HG03135 (cell line): ENCODE measurements around the gene GLMP.
"Not testable (repeated sequence)": the region's sequence is repeated elsewhere in the genome, so short reads cannot be mapped to it uniquely, and the experiment has no call there.

Experiments used
- ATAC-seq: cut with Tn5 transposase; IDR thresholded peaks from one replicate; pipeline ENCODE4 v1.9.1; 2021; ENCODE audit warnings: mild to moderate bottlenecking, moderate library complexity; ENCODE audit not compliant: unreplicated experiment

The GLMP gene

DNA sequence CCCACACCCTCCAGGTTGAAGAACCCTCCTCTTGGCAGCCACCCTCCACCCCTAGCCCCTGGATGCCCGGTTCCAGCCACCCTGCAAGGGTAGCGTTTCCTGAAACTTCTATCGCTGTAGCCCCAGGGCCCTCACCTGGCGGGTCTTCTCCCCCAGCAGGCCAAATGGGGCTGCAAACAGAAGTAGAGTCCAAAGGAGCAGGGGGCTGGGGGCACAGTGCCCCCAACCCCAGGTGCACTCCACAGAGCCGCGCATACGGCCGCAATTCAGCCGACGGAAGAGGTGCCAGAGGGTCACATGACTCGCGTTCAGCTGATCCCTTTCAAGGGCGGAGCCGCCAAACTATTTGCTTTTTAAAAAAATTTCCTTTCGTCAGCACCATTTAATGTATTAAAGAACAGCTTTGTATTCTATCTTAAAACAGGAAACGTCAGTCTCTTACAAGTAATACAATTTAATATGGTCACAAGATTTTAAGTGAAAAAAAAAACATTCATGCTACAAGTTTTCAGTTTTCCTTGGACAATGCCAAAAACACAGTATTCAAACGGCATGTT lies at the start of gene GLMP:
Gene GLMP, minus strand, starts transcription at position 289 of the 557 bp plus-strand sequence. Its CDS starts 34 bp downstream, at position 255.
- ATAC-seq = no peak

DNA sequence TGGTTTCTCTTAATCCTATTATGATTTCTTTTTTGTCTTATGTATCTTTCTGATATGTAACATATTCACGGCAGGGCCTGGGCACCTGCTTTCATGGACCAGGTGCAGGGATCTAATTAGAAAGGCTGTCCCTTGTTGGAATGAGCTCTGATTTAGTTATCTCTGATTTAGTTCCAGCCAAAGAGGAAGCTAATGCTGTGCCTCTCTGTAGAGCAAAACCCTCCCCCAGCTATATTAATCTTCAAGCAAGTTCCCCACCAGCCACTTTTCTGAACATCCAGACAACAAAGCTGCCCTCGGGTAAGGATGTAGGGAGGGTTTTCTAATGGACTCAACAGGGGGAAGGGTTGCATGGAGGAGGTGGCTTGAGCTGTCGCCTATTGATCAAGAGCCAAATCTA lies 48.9 kb upstream of the GLMP start:
- ATAC-seq = no peak

- no peak for ATAC-seq
Measured at GRCh38 chr1:156342166-156342955, 46.9 kb upstream of the GLMP start.

DNA sequence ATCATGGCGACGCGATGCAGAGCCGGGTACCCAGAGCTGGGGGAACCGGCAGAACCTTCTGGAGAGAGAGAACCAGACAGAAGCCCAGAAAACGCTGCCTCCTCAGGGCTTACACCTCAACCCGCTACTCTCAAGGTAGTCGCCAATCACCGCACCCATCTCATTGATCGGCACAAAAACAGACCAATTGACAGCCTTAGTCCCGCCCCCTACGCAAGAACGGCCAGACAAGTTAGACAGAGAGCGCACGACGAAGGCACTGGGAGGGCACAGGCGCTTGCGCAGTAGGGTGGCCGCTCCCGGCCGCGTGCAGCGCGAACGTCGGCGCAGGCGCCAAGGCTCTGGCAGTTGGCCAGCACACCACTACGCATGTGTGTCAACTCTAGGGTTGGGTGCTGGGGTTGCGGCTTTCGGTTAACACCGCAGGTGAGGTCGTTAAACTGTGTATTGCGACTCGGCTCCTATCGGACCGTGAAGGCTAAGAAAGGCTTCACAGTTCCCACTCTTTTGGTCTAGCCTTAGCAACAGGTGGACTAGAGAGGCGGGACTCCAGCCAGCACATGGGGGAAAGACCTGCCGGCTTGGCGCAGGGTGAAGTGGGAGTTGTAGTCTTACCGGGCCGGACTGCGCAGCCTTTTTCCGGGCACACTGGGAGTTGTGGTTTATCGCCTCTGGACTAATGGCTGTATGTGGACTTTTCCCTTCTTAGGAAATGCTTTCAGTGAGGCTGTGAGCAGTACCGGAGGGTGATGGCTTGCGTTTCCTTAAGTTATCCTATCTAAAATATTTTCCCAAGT lies 42.9 kb upstream of the GLMP start, which contains the start of the genes CCT3 and TSACC:
Gene CCT3, minus strand, starts transcription at position 113 of the 797 bp plus-strand sequence. Its CDS starts 108 bp downstream, at position 5.
Gene TSACC, plus strand, starts transcription at position 347 of the 797 bp plus-strand sequence. CDS start 1,232 bp downstream, outside the sequence.
- peak; percentile 94 for ATAC-seq

- no peak for ATAC-seq
Measured at GRCh38 chr1:156337888-156338179, 42.4 kb upstream of the GLMP start.

DNA sequence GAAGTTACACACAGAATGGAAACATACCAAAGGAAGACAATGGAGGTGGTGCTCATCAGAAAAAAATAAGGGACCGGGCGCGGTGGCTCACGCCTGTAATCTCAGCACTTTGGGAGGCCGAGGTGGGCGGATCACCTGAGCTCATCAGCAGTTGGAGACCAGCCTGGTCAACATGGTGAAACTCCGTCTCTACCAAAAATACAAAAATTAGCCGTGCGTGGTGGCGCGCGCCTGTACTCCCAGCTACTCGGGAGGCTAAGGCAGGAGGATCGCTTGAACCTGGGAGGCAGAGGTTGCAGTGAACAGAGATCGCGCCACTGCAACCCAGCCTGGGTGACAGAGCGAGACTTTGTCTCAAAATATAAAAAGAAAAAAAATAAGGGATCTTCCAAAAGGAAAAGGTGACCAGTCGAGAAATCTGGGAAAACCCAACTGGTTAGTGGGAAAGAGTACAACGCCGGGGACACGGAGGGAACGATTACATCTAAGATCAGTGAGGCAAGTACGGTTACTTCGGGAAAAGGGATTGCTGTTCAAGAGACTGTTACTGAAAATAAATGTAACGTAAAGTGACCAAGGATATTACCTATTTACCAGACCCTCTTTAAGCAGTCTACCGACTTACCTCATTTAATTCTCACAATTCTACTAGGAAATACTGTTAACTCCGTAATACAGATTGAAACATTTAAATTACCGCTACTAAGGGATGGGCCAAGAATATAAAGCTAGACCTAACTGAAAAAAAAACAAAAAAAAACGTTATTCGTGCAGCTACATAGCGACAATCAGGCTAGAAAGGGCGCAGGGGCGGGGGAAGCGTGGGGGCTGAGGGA lies 41.8 kb upstream of the GLMP start:
- ATAC-seq = no peak

DNA sequence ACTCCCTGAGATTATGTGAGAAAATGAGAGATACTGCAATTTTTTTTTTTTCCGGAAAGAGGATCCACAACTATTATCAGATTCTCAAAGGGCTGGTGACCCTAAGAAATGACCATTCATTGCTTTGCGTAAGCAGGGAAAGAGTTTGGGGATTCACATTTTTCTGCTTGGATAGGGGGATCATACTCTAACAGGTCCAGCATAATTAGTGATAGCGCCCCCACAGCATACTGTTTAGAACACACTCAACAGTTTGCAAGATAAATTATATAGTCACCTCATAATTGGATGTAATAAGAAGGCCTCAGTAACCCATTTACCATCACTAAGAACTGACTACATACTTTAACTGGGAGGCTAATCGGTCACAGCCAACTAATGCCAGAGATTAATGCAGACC lies 40.8 kb upstream of the GLMP start:
- ATAC-seq = no peak

DNA sequence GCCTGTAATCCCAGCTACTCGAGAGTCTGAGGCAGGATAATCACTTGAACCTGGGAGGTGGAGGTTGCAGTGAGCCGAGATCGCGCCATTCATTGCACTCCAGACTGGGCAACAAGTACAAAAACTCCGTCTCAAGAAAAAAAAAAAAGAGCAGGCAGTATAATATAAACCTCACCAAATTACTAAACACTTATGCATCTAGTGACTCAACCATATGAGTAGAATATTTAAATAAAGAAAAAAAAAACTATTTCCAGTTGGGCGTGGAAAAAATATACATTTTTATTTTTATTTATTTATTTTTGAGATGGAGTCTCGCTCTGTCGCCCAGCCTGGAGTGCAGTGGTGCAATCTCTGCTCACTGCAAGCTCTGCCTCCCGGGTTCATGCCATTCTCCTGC lies 27.7 kb upstream of the GLMP start:
- not testable (repeated sequence) for ATAC-seq

- ATAC-seq = no peak
Measured at GRCh38 chr1:156320560-156320959, 25.1 kb upstream of the GLMP start.

GRCh38 chr1:156319664-156320063 lies 24.2 kb upstream of the GLMP start:
- no peak for ATAC-seq

DNA sequence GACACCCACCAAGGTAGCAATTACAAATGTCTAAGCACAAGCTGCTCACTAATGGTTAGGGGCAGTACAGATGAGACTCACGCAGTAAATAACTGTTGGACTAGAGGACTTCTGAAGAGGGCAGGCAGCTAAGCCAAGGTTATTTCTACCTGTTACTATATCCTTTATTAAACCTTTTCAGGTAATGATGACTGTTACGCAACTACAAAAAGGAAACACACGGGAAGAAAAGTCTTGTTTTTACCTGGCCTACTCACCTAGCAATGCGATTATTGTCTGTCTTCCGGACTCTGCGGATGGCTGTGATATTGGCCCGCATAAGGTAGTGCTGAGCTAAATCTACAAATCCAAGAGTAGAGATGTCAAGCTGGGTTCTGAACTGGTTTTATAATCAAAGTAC lies 21.4 kb upstream of the GLMP start:
- ATAC-seq = no peak

DNA sequence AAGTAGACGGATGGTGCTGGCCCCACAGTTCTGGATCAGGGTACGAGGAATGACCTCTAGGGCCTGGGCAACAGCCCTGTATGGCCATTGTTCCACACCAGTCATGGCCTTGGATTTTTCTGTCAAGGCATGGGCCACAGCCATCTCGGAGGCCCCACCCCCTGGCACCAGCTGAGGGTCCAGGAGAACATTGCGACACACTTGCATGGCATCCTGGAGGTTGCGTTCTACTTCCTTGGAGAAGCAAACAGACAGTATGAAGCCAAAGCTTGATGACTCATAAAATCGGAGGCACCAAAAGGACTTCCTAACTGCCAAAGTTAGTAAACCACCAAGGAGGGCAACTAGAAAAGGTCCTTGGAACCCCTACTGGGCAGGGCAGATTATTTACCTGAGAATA lies 15.5 kb upstream of the GLMP start:
- no peak for ATAC-seq

DNA sequence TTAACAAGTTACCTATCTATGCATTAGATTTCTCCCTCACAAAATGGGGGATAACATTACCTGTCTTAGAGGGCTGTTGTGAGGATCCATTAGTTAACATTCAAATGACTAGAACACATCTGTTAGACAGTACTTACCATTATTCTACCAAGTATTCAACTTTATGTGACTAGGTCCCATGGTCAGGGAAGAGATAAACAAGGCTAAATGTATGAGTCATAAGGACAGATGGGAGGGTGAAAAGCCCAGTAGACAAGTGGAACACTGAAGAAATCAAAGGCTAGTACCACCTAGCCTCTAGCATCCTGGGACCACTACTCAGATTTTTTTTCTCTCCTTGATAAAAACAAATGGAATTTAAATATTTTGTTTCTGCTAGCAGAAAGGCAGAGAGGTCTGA lies 12.6 kb upstream of the GLMP start:
- no peak for ATAC-seq

DNA sequence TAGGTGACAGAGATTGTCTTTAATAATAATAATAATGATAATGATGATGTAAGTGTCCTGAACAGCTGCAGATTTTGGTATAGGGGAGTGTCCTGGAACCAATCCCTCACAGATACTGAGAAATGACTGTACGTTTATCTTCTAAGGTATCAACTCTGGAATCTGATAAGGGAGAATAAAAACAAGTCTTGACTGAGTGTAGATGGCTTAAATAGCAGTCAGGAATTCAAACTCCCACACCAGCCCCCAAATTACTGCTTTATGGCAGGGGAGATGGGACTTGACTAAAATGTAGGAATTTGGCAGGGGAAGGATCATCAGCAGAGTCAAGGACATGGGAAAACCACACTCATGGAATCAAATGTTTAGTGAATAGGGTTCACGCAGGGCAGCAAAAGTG lies 9.7 kb upstream of the GLMP start:
- ATAC-seq = no peak

GRCh38 chr1:156303241-156303640 lies 7.8 kb upstream of the GLMP start:
- no peak for ATAC-seq

DNA sequence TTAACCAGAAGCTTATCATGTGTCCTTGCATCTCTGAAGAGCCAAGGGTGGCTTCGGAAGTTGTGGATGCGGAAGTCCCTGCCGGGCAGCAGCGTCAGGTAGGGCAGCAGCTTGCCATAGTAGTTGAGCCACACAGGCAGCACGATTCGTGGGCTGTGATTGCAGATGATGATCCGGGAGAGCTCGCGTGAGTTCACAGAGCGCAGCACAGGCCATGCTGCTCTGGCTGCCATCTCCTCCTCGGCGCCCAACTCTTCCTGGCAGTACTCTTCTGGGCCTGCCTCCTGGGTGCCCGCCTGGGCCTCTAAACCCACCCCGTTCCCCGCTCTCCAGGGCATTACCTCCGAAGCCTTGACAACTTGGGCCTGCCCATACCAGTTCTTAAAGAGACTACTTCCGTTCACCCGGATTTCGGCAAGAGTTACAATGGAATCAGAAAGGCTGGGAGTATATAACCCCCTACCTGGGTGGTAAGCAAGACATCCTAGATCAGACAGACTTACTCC lies 3.4 kb upstream of the GLMP start, which contains the start of gene VHLL:
Gene VHLL, minus strand, starts transcription at position 456 of the 506 bp plus-strand sequence. Its CDS starts 118 bp downstream, at position 338.
- ATAC-seq = no peak

GRCh38 chr1:156293895-156294294 lies 1.6 kb downstream of the GLMP start:
- no peak for ATAC-seq

GRCh38 chr1:156293098-156293434 lies 2.4 kb downstream of the GLMP start:
- ATAC-seq = no peak

- ATAC-seq = no peak
Measured at GRCh38 chr1:156291226-156292061, 4.0 kb downstream of the GLMP start.

GRCh38 chr1:156289857-156290256 lies 5.6 kb downstream of the GLMP start:
- ATAC-seq = no peak
